Measurements from ENCODE around the gene GCNA. TPM values are rescaled to one million over a fixed set of nuclear protein-coding genes. Genes with fewer than 3 reads are reported as not detected.

Gene GCNA
- total and polyA plus RNA-seq, 10 of the 15 experiments (the other 5 are each of a cell fraction or from before 2014, with no cell fraction given) = 0.37 to 1.6 (median 0.90) TPM

DNA sequence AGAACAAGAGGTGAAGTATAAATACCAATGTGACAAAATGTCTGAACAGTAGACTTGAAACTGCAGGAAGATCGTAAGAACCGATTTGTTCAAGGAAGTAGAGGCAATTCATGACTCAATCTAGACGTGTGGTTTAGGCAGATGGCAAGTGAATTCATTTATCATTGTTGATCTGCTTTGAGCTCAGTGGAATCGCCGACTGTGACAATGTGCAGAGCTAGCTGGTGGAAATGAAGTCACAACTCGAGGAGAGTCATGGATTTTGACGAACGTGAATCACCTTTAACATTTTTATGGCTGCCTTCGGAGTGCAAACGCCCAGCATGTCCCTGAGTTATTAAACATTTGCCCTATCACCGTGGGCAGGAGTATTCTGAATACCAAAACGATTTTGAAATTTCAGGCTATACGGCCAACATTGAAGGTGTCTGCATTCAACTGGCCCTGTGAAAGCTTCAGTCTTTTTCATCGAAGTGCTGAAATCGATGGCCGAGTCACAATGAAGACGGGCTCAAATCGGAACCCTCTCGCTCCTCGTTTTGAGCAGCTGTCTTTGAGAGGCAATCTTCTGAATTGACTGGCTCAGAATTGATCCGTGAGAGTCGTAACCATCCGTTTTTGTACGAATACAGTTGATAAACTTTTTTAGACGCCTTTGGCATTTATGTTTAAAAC, 46.0 kb upstream of the GCNA start:
- peak; percentile 44 for ATAC-seq
- Histone ChIP-seq H3K4me3 (peak overlapping the region; percentile 46; the same call in 1 of the 2 replicates), H3K36me3 (ENCODE audit: control insufficient read depth in 2 of 2, insufficient read depth in 2 of 2, low read length in 1 of 2) (no peaks in the 10 kb centered on the region), H3K27me3 (replicated peaks in 1 of 2; ENCODE audit: control insufficient read depth in 2 of 2, insufficient read depth in 2 of 2, low read length in 1 of 2) (no peaks in the 10 kb centered on the region), H3K4me1 (ENCODE audit: control insufficient read depth, insufficient read depth, low read length) (0 out of 2 replicates have a peak, but pooled peaks cover 3% of the 10 kb centered on the region), H4K20me1 (ENCODE audit: control insufficient read depth, insufficient read depth) (peaks cover 2% of the 10 kb centered on the region; the same call in 1 of the 2 replicates), H3K27ac (ENCODE audit: control insufficient read depth, insufficient read depth) (peak overlapping the region; percentile 83), H3K9me3 (replicated peaks; ENCODE audit: control insufficient read depth, insufficient read depth, low read length) (no peaks in the 10 kb centered on the region; the same call in 2 of the 3 replicates), H3K79me2 (ENCODE audit: control insufficient read depth, insufficient read depth, low read length) (peaks cover 42% of the 10 kb centered on the region), H2AFZ (ENCODE audit: control insufficient read depth, low read depth, low read length) (peak overlapping the region; percentile 64), H3K4me2 (ENCODE audit: control insufficient read depth, insufficient read depth) (peak overlapping the region; percentile 75), H3K9ac (ENCODE audit: control insufficient read depth, insufficient read depth, low read length) (peak overlapping the region; percentile 70)
- BruUV-seq (replicated peaks) = TSS peak; percentile 96
- no peak for DNase-seq (ENCODE audit: low read depth, low spot score)
- ChIA-PET POLR2A (interaction anchor here (1.0 to 1.3 kb wide), 3 partner anchors 17 to 90 kb away, joined by 3 to 6 read pairs (median 3); no protein-coding TSS in a partner anchor), RAD21 (ENCODE audit: unreplicated experiment) (interaction anchor here (1.2 to 2.9 kb wide), 6 partner anchors 18 to 249 kb away, joined by 4 to 10 read pairs (median 6); partner anchors contain the start of genes NONO and TAF1), SMC1A (ENCODE audit: uncharacterized antibody, unreplicated experiment) (interaction anchor here (0.7 to 7.2 kb wide), 10 partner anchors 11 to 166 kb away, joined by 3 to 51 read pairs (median 5); partner anchors contain the start of gene TAF1), CTCF (interaction anchor here (1.0 to 2.3 kb wide), 6 partner anchors 17 to 277 kb away, joined by 3 to 7 read pairs (median 4); no protein-coding TSS in a partner anchor)
- intact Hi-C loops (cut with micrococcal nuclease; ENCODE audit: unreplicated experiment) (loop anchor here (1.0 to 5.0 kb wide), 2 partner anchors 18 to 165 kb away; partner anchors contain the start of gene TAF1), in situ Hi-C loops (cut with MboI) (loop anchor here (10.0 kb wide), 1 partner anchor 337 kb away; no protein-coding TSS in a partner anchor)
- 17% methylated on average over 25 of the region's 25 CpGs for WGBS (ENCODE audit: insufficient coverage, insufficient replicate concordance, low lambda C conversion rate, missing lambda C conversion rate)
- FAIRE-seq = no peak
- TF ChIP-seq ZZZ3 (IDR thresholded peaks at IDR 0.05; ENCODE audit: control insufficient read depth, insufficient read length, low read depth) (no peak), CREB1 (IDR thresholded peaks at IDR 0.05; ENCODE audit: low read depth) (peak; percentile 54; the same call in 1 of the 2 replicates), CREM (IDR thresholded peaks at IDR 0.05; ENCODE audit: low read depth) (peak; percentile 28; the same call in 1 of the 2 replicates), GABPA (IDR thresholded peaks at IDR 0.05; ENCODE audit: low read depth) (peak; percentile 21; the same call in 1 of the 2 replicates), RUNX3 (IDR thresholded peaks at IDR 0.05; ENCODE audit: low read length) (peak; percentile 50; the same call in 1 of the 2 replicates), BACH1 (IDR thresholded peaks at IDR 0.05; ENCODE audit: borderline replicate concordance) (0 out of 2 replicates have a peak, but pooled peaks have one; percentile 12)
